Vagina (tissue), 2 donors: ENCODE measurements around the gene NFAM1. TPM values are rescaled to one million over a fixed set of nuclear protein-coding genes. Genes with fewer than 3 reads are reported as not detected.

ENCODE experiments used
- DNase-seq, 2 donors: peaks; one replicate each; pipeline ENCODE4 v3.0.0-alpha.2; 2017; ENCODE audit errors: extremely low spot score in 2 of 2
- H3K27ac ChIP-seq: fragments of 200-600 bp; sonication (generic); one replicate; pipeline ENCODE4 v1.5.1; 2019
- H3K27me3 ChIP-seq: fragments of 200-600 bp; sonication (generic); one replicate; pipeline ENCODE4 v1.5.1; 2019
- H3K36me3 ChIP-seq, 2 donors: fragments of 200-600 bp; sonication (generic); one replicate each; pipeline ENCODE4 v1.5.1; 2017 to 2019
- H3K4me1 ChIP-seq: fragments of 200-600 bp; sonication (generic); one replicate; pipeline ENCODE4 v1.5.1; 2019
- H3K4me3 ChIP-seq, 2 donors: fragments of 200-600 bp; sonication (generic); 1 replicate in 1 of 2; 2 replicates in 1 of 2; pipeline ENCODE4 v1.5.1; 2016 to 2019
- H3K9me3 ChIP-seq: fragments of 200-600 bp; sonication (generic); one replicate; pipeline ENCODE4 v1.5.1; 2019
- POLR2A ChIP-seq, 2 donors: fragments of 450-650 bp; IDR thresholded peaks; one replicate each; pipeline ENCODE4 v1.6.1; 2017; ENCODE audit warnings: antibody characterized with exemption in 2 of 2, mild to moderate bottlenecking in 2 of 2, moderate library complexity in 2 of 2
- POLR2AphosphoS5 ChIP-seq, 2 donors: sonication (generic); formaldehyde crosslinking; IDR thresholded peaks; one replicate each; pipeline ENCODE4 v1.9.0; 2017; ENCODE audit warnings: antibody characterized with exemption in 2 of 2, mild to moderate bottlenecking in 2 of 2, low read depth in 1 of 2; ENCODE audit not compliant: insufficient read depth in 1 of 2
- intact Hi-C: fragments of 100-400 bp; cut with DNase I; formaldehyde crosslinking; loops from one replicate; pipeline ENCODE4 v1.15.1; 2023
- total RNA-seq: library from RNA; depleted of rRNA; stranded (reverse); fragments of >200 nt; gene quantifications from one replicate; pipeline ENCODE4 v1.2.3, GENCODE V29; 2016
- TF ChIP-seq, protein P1 (sequence below), 3 experiments: fragments of 450-650 bp in 2 of 3; fragments of 200-600 bp in 1 of 3; sonication (generic) in 1 of 3; IDR thresholded peaks; one replicate each; pipeline ENCODE4 v1.5.1; 2017 to 2019; ENCODE audit warnings: antibody characterized with exemption in 3 of 3, mild to moderate bottlenecking in 2 of 3, moderate library complexity in 2 of 3

Gene NFAM1
- total RNA-seq, 1 donor from 2014 or later = 1.7 TPM

DNA sequence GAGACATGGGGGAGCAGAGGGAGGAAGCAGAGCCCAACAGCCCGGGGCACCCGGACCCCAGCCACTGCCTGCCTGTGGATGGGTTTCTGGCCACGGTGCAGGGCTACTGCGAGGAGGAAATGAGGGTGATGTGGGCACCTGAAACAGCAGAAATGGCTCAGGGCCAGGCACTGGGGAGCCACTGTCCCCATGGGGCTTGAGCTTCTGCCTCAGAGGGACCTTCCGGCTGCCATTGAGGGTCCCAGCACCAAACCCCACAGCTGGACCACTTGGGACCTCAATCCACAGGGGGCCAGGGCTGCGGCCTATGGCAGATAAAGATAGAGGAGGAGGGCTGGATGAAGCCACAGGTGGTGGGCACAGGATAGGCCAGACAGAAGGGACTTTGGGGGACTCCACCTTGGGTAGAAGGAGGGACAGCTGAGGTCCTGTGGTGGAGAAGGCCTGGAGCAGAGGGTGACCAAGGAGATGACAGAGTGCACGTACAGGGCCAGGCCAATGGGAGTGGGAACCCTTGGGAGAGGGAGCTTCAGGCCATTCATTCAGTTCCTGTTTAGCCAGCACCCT is 48.3 kb downstream of the NFAM1 start:
- no peak for TF ChIP-seq POLR2A (IDR thresholded peaks at IDR 0.05)
- no peak for TF ChIP-seq POLR2AphosphoS5 (IDR thresholded peaks at IDR 0.05; ENCODE audit: insufficient read depth in 1 of 2, low read depth in 1 of 2)
- TF ChIP-seq, protein P1, sequence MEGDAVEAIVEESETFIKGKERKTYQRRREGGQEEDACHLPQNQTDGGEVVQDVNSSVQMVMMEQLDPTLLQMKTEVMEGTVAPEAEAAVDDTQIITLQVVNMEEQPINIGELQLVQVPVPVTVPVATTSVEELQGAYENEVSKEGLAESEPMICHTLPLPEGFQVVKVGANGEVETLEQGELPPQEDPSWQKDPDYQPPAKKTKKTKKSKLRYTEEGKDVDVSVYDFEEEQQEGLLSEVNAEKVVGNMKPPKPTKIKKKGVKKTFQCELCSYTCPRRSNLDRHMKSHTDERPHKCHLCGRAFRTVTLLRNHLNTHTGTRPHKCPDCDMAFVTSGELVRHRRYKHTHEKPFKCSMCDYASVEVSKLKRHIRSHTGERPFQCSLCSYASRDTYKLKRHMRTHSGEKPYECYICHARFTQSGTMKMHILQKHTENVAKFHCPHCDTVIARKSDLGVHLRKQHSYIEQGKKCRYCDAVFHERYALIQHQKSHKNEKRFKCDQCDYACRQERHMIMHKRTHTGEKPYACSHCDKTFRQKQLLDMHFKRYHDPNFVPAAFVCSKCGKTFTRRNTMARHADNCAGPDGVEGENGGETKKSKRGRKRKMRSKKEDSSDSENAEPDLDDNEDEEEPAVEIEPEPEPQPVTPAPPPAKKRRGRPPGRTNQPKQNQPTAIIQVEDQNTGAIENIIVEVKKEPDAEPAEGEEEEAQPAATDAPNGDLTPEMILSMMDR (IDR thresholded peaks at IDR 0.05) = no peak
- no peaks in the 10 kb centered on the region for H3K4me1 ChIP-seq
- H3K36me3 ChIP-seq = no peaks in the 10 kb centered on the region
- intact Hi-C loops = no loop called here
- H3K27ac ChIP-seq = no peak overlapping the region
- DNase-seq = no peak
- H3K4me3 ChIP-seq = no peak overlapping the region
- H3K9me3 ChIP-seq = no peaks in the 10 kb centered on the region
- no peaks in the 10 kb centered on the region for H3K27me3 ChIP-seq

DNA sequence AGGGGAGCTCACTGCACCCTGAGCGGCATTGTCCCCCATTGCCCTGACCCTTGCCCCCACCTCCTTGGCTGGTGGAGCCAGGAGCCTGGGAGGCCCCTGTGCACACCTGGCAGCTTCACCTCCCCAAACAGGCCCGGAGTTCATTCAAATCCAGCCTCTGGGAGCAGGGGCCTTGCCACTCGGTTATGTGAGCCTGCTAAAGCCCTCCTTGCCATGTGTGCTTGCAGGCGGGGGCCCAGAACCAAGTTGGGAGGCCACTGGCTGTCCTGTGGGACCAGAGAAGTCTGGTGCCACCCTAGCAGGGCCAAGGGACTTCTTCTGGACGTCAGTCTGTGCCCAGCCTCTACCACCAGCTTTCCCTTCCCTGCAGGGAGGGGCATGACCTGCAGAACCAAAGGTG is 48.9 kb downstream of the NFAM1 start:
- TF ChIP-seq POLR2AphosphoS5 (IDR thresholded peaks at IDR 0.05; ENCODE audit: insufficient read depth in 1 of 2, low read depth in 1 of 2) = no peak
- no peak for TF ChIP-seq POLR2A (IDR thresholded peaks at IDR 0.05)
- TF ChIP-seq, protein P1 (IDR thresholded peaks at IDR 0.05) = no peak
- DNase-seq = no peak
- Histone ChIP-seq H3K27me3 (no peaks in the 10 kb centered on the region), H3K9me3 (no peaks in the 10 kb centered on the region), H3K4me3 (no peak overlapping the region), H3K4me1 (no peaks in the 10 kb centered on the region), H3K36me3 (no peaks in the 10 kb centered on the region), H3K27ac (no peak overlapping the region)
- intact Hi-C loops = no loop called here

GRCh38 chr22:42380769-42381551 is 51.2 kb downstream of the NFAM1 start:
- H3K4me1 ChIP-seq = peaks cover 12% of the 10 kb centered on the region
- no peaks in the 10 kb centered on the region for H3K27me3 ChIP-seq
- no peaks in the 10 kb centered on the region for H3K36me3 ChIP-seq
- no peak overlapping the region for H3K27ac ChIP-seq
- TF ChIP-seq POLR2AphosphoS5 (IDR thresholded peaks at IDR 0.05; ENCODE audit: insufficient read depth in 1 of 2, low read depth in 1 of 2) (no peak), POLR2A (IDR thresholded peaks at IDR 0.05) (no peak)
- TF ChIP-seq, protein P1 (IDR thresholded peaks at IDR 0.05) = no peak
- no peak overlapping the region for H3K4me3 ChIP-seq
- DNase-seq = no peak
- intact Hi-C loops = no loop called here
- no peaks in the 10 kb centered on the region for H3K9me3 ChIP-seq

DNA sequence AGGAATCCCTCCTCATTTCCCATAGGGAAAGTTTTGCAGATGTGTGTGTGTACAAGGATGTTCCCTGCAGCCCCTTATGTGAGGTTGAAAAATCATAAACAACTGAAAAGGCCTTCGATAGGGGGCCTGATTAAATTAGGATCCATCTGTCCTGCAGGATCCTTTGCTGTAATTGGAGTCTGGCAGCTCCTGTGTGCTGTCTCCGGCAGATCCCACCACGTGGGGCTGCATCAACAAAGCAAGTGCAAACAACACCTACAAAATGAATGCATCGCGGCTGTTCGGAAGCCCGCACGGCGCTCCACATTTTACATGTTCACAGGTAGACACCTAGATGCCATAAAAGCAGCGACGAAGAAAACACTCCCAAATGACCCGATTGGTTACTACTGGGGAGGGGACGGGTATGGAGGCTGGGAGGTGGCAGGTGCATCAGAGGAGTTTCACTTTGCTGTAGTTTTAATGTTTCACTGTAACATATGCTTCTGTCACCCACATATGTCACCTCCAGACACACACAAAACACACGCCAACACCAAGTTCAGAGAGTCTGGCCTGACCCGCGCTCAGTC is 52.2 kb downstream of the NFAM1 start:
- Histone ChIP-seq H3K9me3 (no peaks in the 10 kb centered on the region), H3K27ac (no peak overlapping the region), H3K27me3 (no peaks in the 10 kb centered on the region), H3K36me3 (no peaks in the 10 kb centered on the region), H3K4me3 (no peak overlapping the region), H3K4me1 (peaks cover 21% of the 10 kb centered on the region)
- no peak for TF ChIP-seq POLR2A (IDR thresholded peaks at IDR 0.05)
- no peak for TF ChIP-seq POLR2AphosphoS5 (IDR thresholded peaks at IDR 0.05; ENCODE audit: insufficient read depth in 1 of 2, low read depth in 1 of 2)
- TF ChIP-seq, protein P1 (IDR thresholded peaks at IDR 0.05) = no peak
- DNase-seq = no peak
- intact Hi-C loops = no loop called here
